ENCODE measurements around the gene CCDC24. TPM values are rescaled to one million over a fixed set of nuclear protein-coding genes. Genes with fewer than 3 reads are reported as not detected.

CCDC24 gene
- total RNA-seq, 1 donor from 2014 or later: 4.2 TPM

DNA sequence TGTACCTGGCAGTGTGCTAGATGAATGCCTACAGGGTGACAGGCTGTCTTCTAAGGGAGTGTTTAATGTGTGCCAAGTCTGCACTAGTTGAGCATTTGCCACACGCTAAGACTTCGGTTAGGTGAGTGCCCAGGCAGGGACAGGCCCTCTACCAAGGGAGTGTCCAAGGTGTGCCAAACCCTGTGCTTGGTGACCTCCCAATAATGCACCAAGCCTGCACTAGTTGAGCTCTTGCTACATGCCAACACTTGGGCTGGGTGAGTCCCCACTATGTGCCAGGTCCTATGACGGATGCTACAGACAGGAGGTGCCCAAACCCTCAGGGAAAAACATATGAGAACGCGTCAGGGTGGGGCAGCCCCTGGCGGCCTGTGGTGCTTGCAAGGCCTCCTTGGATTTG is 29.1 kb downstream of the CCDC24 start:
- Mint-ChIP-seq H3K9me3 (ENCODE audit: unreplicated experiment) (no peaks in the 10 kb centered on the region), H3K27me3 (ENCODE audit: low read depth, unreplicated experiment) (peaks cover 5% of the 10 kb centered on the region), H3K27ac (ENCODE audit: unreplicated experiment) (no peak overlapping the region), H3K36me3 (ENCODE audit: low read depth, unreplicated experiment) (peaks cover 23% of the 10 kb centered on the region), H3K4me1 (ENCODE audit: low read depth, unreplicated experiment) (no peaks in the 10 kb centered on the region), H3K4me3 (ENCODE audit: unreplicated experiment) (no peak overlapping the region)
- Histone ChIP-seq H2AFZ (ENCODE audit: low read depth, low read length) (no peak overlapping the region), H3K4me2 (ENCODE audit: low read length) (no peak overlapping the region), H3K27me3 (ENCODE audit: insufficient read depth, low read length) (no peaks in the 10 kb centered on the region), H3K9ac (ENCODE audit: low read length) (no peak overlapping the region), H3K79me2 (ENCODE audit: insufficient read depth, low read length) (no peaks in the 10 kb centered on the region), H3K27ac (ENCODE audit: low read depth, low read length) (no peak overlapping the region), H3K9me3 (ENCODE audit: insufficient read depth, low read depth, low read length) (no peaks in the 10 kb centered on the region), H4K20me1 (ENCODE audit: insufficient read depth, low read length) (no peaks in the 10 kb centered on the region), H3K4me1 (ENCODE audit: insufficient read depth, low read length) (no peaks in the 10 kb centered on the region), H3K36me3 (ENCODE audit: insufficient read depth, low read length) (no peaks in the 10 kb centered on the region), H3K4me3 (ENCODE audit: insufficient read depth, low read depth, low read length) (no peak overlapping the region)
- TF ChIP-seq, protein P1, sequence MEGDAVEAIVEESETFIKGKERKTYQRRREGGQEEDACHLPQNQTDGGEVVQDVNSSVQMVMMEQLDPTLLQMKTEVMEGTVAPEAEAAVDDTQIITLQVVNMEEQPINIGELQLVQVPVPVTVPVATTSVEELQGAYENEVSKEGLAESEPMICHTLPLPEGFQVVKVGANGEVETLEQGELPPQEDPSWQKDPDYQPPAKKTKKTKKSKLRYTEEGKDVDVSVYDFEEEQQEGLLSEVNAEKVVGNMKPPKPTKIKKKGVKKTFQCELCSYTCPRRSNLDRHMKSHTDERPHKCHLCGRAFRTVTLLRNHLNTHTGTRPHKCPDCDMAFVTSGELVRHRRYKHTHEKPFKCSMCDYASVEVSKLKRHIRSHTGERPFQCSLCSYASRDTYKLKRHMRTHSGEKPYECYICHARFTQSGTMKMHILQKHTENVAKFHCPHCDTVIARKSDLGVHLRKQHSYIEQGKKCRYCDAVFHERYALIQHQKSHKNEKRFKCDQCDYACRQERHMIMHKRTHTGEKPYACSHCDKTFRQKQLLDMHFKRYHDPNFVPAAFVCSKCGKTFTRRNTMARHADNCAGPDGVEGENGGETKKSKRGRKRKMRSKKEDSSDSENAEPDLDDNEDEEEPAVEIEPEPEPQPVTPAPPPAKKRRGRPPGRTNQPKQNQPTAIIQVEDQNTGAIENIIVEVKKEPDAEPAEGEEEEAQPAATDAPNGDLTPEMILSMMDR (IDR thresholded peaks at IDR 0.05; ENCODE audit: insufficient read depth, low read depth, low read length): no peak
- no peak for TF ChIP-seq EZH2 (IDR thresholded peaks at IDR 0.05; ENCODE audit: insufficient read depth, low read length)
- FAIRE-seq (no peak), DNase-seq (ENCODE audit: low read depth) (no peak)

DNA sequence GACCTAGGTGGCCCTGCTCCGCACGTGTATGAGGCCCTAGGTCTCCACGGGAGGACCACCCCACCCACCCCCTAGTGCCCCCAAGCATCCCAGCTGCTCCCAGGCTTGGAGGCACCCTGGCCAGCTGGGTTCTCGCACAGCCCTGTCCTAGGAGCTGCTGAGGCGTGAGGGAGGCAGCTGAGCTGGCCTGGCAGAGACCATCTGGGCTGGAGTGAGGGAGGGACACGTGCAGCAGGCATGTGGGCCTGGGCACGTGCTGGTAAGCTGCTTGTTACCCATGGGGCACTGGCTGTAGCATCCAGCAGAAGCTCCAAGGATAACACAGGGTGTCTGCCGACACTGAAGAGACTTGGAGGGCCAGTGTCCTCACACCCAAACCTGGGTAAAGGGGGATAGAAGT is 29.8 kb downstream of the CCDC24 start:
- Mint-ChIP-seq H3K9me3 (ENCODE audit: unreplicated experiment) (no peaks in the 10 kb centered on the region), H3K4me1 (ENCODE audit: low read depth, unreplicated experiment) (no peaks in the 10 kb centered on the region), H3K27ac (ENCODE audit: unreplicated experiment) (no peak overlapping the region), H3K4me3 (ENCODE audit: unreplicated experiment) (no peak overlapping the region), H3K36me3 (ENCODE audit: low read depth, unreplicated experiment) (peaks cover 23% of the 10 kb centered on the region), H3K27me3 (ENCODE audit: low read depth, unreplicated experiment) (peaks cover 5% of the 10 kb centered on the region)
- Histone ChIP-seq H3K9ac (ENCODE audit: low read length) (no peak overlapping the region), H3K9me3 (ENCODE audit: insufficient read depth, low read depth, low read length) (no peaks in the 10 kb centered on the region), H3K4me1 (ENCODE audit: insufficient read depth, low read length) (no peaks in the 10 kb centered on the region), H3K4me2 (ENCODE audit: low read length) (no peak overlapping the region), H3K27ac (ENCODE audit: low read depth, low read length) (no peak overlapping the region), H3K36me3 (ENCODE audit: insufficient read depth, low read length) (no peaks in the 10 kb centered on the region), H3K4me3 (ENCODE audit: insufficient read depth, low read depth, low read length) (no peak overlapping the region), H3K27me3 (ENCODE audit: insufficient read depth, low read length) (no peaks in the 10 kb centered on the region), H2AFZ (ENCODE audit: low read depth, low read length) (no peak overlapping the region), H4K20me1 (ENCODE audit: insufficient read depth, low read length) (no peaks in the 10 kb centered on the region), H3K79me2 (ENCODE audit: insufficient read depth, low read length) (no peaks in the 10 kb centered on the region)
- FAIRE-seq (no peak), DNase-seq (ENCODE audit: low read depth) (no peak)
- TF ChIP-seq EZH2 (IDR thresholded peaks at IDR 0.05; ENCODE audit: insufficient read depth, low read length): no peak
- TF ChIP-seq, protein P1 (IDR thresholded peaks at IDR 0.05; ENCODE audit: insufficient read depth, low read depth, low read length): no peak

DNA sequence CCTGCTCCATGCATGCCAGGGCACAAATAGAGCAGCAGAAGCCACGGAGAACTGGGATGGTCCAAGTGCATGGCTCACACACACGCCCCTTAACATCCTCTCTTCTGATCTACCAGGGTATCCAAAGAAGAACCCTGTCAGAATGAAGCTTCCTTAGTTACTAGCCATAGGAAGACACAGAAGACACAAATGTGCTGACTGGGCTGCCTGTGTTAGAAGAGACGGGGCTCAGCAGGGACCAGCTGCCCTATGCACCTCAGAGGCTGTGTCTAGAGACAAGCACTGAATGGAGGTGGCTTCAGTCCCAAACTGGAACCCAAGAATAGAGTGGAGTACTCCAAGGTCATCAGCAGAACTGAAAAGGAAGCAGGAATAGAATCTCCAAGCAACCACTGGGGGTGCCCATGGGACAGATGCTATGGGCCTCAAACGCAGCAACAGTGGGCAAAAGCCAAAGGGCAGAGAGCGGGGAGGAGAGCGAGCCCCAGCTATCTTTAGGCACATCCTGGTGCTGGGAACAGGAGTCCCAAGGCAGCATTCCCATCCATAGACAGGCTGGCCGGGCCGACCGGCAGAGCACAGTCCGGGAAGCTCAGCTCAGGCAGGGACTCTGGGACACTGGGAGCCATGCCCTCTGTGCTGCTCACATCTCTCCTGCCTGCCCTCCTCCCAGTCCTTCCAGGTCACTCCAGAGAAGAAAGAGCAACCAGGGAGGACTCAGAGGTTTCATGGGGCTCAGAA is 30.4 kb downstream of the CCDC24 start:
- Mint-ChIP-seq H3K4me1 (ENCODE audit: low read depth, unreplicated experiment) (no peaks in the 10 kb centered on the region), H3K27me3 (ENCODE audit: low read depth, unreplicated experiment) (peaks cover 5% of the 10 kb centered on the region), H3K9me3 (ENCODE audit: unreplicated experiment) (no peaks in the 10 kb centered on the region), H3K27ac (ENCODE audit: unreplicated experiment) (no peak overlapping the region), H3K4me3 (ENCODE audit: unreplicated experiment) (no peak overlapping the region), H3K36me3 (ENCODE audit: low read depth, unreplicated experiment) (peaks cover 23% of the 10 kb centered on the region)
- Histone ChIP-seq H3K79me2 (ENCODE audit: insufficient read depth, low read length) (no peaks in the 10 kb centered on the region), H4K20me1 (ENCODE audit: insufficient read depth, low read length) (no peaks in the 10 kb centered on the region), H3K4me2 (ENCODE audit: low read length) (no peak overlapping the region), H3K27me3 (ENCODE audit: insufficient read depth, low read length) (no peaks in the 10 kb centered on the region), H2AFZ (ENCODE audit: low read depth, low read length) (no peak overlapping the region), H3K4me3 (ENCODE audit: insufficient read depth, low read depth, low read length) (no peak overlapping the region), H3K27ac (ENCODE audit: low read depth, low read length) (no peak overlapping the region), H3K9ac (ENCODE audit: low read length) (no peak overlapping the region), H3K4me1 (ENCODE audit: insufficient read depth, low read length) (no peaks in the 10 kb centered on the region), H3K36me3 (ENCODE audit: insufficient read depth, low read length) (no peaks in the 10 kb centered on the region), H3K9me3 (ENCODE audit: insufficient read depth, low read depth, low read length) (no peaks in the 10 kb centered on the region)
- TF ChIP-seq EZH2 (IDR thresholded peaks at IDR 0.05; ENCODE audit: insufficient read depth, low read length): no peak
- TF ChIP-seq, protein P1 (IDR thresholded peaks at IDR 0.05; ENCODE audit: insufficient read depth, low read depth, low read length): no peak
- DNase-seq (ENCODE audit: low read depth): no peak
- FAIRE-seq: no peak
